H9 (cell line): ENCODE measurements around the gene ALB. TPM values are rescaled to one million over a fixed set of nuclear protein-coding genes. Genes with fewer than 3 reads are reported as not detected.
A peak's percentile ranks its signal among the peaks of the same experiment; 100 is the strongest.

ENCODE experiments used
- DNase-seq: peaks from one replicate; pipeline ENCODE4 v3.0.0-alpha.2; 2017
- H2AFZ ChIP-seq: one replicate; pipeline ENCODE4 v1.6.1; 2013; ENCODE audit warnings: mild to moderate bottlenecking, low read length, control low read depth, moderate library complexity
- H2AK5ac ChIP-seq: 2 replicates; pipeline ENCODE4 v1.6.1; 2013; ENCODE audit warnings: low read length, control low read depth, mixed read lengths; ENCODE audit not compliant: insufficient read length
- H2BK120ac ChIP-seq: one replicate; pipeline ENCODE4 v1.6.1; 2013; ENCODE audit warnings: low read depth, mild to moderate bottlenecking, low read length, control low read depth, inconsistent platforms; ENCODE audit not compliant: poor library complexity, severe bottlenecking
- H2BK12ac ChIP-seq: 2 replicates; pipeline ENCODE4 v1.6.1; 2013; ENCODE audit warnings: low read length, control low read depth, mixed read lengths, low read depth; ENCODE audit not compliant: insufficient read length
- H2BK15ac ChIP-seq: 2 replicates; pipeline ENCODE4 v1.6.1; 2013; ENCODE audit warnings: low read depth, low read length, control low read depth
- H2BK20ac ChIP-seq: one replicate; pipeline ENCODE4 v1.6.1; 2013; ENCODE audit warnings: low read depth, mild to moderate bottlenecking, low read length, control low read depth, inconsistent platforms; ENCODE audit not compliant: poor library complexity, severe bottlenecking
- H2BK5ac ChIP-seq: 2 replicates; pipeline ENCODE4 v1.6.1; 2013; ENCODE audit warnings: low read length, control low read depth, mixed read lengths; ENCODE audit not compliant: insufficient read length
- H3K14ac ChIP-seq: 2 replicates; pipeline ENCODE4 v1.6.1; 2013; ENCODE audit warnings: low read length, control low read depth; ENCODE audit not compliant: insufficient read depth
- H3K18ac ChIP-seq: 2 replicates; pipeline ENCODE4 v1.6.1; 2013; ENCODE audit warnings: low read depth, mild to moderate bottlenecking, mixed read lengths, low read length, control low read depth; ENCODE audit not compliant: insufficient read length
- H3K23ac ChIP-seq: 2 replicates; pipeline ENCODE4 v1.6.1; 2013; ENCODE audit warnings: low read length, control low read depth, mixed read lengths, low read depth; ENCODE audit not compliant: insufficient read length
- H3K23me2 ChIP-seq: 2 replicates; pipeline ENCODE4 v1.6.1; 2013; ENCODE audit warnings: low read depth, mild to moderate bottlenecking, mixed read lengths, low read length, control low read depth; ENCODE audit not compliant: insufficient read length, poor library complexity, severe bottlenecking
- H3K27ac ChIP-seq: 2 replicates; pipeline ENCODE4 v1.5.1; 2013; ENCODE audit warnings: low read length, control low read depth, mixed read lengths, low read depth; ENCODE audit not compliant: insufficient read length
- H3K27me3 ChIP-seq: 2 replicates; pipeline ENCODE4 v1.6.1; 2013; ENCODE audit warnings: low read length, control low read depth, inconsistent platforms; ENCODE audit not compliant: insufficient read depth
- H3K4ac ChIP-seq: 2 replicates; pipeline ENCODE4 v1.6.1; 2013; ENCODE audit warnings: low read depth, mild to moderate bottlenecking, control low read depth, inconsistent platforms, low read length, moderate library complexity
- H3K4me1 ChIP-seq: 2 replicates; pipeline ENCODE4 v1.6.1; 2013; ENCODE audit warnings: low read length, control low read depth, inconsistent platforms; ENCODE audit not compliant: insufficient read depth
- H3K4me2 ChIP-seq: 2 replicates; pipeline ENCODE4 v1.6.1; 2013; ENCODE audit warnings: low read length, control low read depth, mixed read lengths; ENCODE audit not compliant: insufficient read length, insufficient read depth
- H3K56ac ChIP-seq: 2 replicates; pipeline ENCODE4 v1.6.1; 2013; ENCODE audit warnings: low read depth, mild to moderate bottlenecking, mixed read lengths, low read length, control low read depth; ENCODE audit not compliant: insufficient read length
- H3K79me1 ChIP-seq: 2 replicates; pipeline ENCODE4 v1.6.1; 2013; ENCODE audit warnings: low read depth, mild to moderate bottlenecking, moderate library complexity, low read length, control low read depth, inconsistent platforms; ENCODE audit not compliant: insufficient read depth, poor library complexity, severe bottlenecking
- H3K79me2 ChIP-seq: 2 replicates; pipeline ENCODE4 v1.6.1; 2013; ENCODE audit warnings: low read length, control low read depth, inconsistent platforms; ENCODE audit not compliant: insufficient read depth
- H3K9ac ChIP-seq: 2 replicates; pipeline ENCODE4 v1.6.1; 2013; ENCODE audit warnings: low read length, control low read depth, mixed read lengths; ENCODE audit not compliant: insufficient read length; ENCODE audit errors: extremely low read depth
- H3K9me3 ChIP-seq: one replicate; pipeline ENCODE4 v1.6.1; 2013; ENCODE audit warnings: low read depth, low read length, inconsistent platforms; ENCODE audit not compliant: control insufficient read depth
- H3T11ph ChIP-seq: one replicate; pipeline ENCODE4 v1.6.1; 2013; ENCODE audit warnings: mild to moderate bottlenecking, low read length, control low read depth, inconsistent platforms
- H4K20me1 ChIP-seq: one replicate; pipeline ENCODE4 v1.6.1; 2013; ENCODE audit not compliant: control insufficient read depth, insufficient read length, insufficient read depth
- H4K5ac ChIP-seq: 2 replicates; pipeline ENCODE4 v1.6.1; 2013; ENCODE audit warnings: low read depth, mild to moderate bottlenecking, mixed read lengths, low read length, control low read depth; ENCODE audit not compliant: insufficient read length
- H4K8ac ChIP-seq: replicated peaks from 2 replicates; pipeline ENCODE4 v1.6.1; 2013; ENCODE audit warnings: low read length, control low read depth, mixed read lengths, low read depth; ENCODE audit not compliant: insufficient read length
- H4K91ac ChIP-seq: 2 replicates; pipeline ENCODE4 v1.6.1; 2013; ENCODE audit warnings: low read depth, mild to moderate bottlenecking, moderate library complexity, mixed read lengths, low read length, control low read depth; ENCODE audit not compliant: insufficient read length
- H3K27ac Mint-ChIP-seq, 3 experiments: 2 replicates in 2 of 3; 3 replicates in 1 of 3; pipeline ENCODE4 v1.8.0; 2020 to 2021; ENCODE audit warnings: mixed read lengths in 3 of 3, mild to moderate bottlenecking in 1 of 3, moderate library complexity in 1 of 3
- H3K27me3 Mint-ChIP-seq: 2 replicates; pipeline ENCODE4 v1.8.0; 2021; ENCODE audit warnings: low read depth, mild to moderate bottlenecking, moderate library complexity, mixed read lengths
- H3K36me3 Mint-ChIP-seq, 3 experiments: 2 replicates in 2 of 3; 3 replicates in 1 of 3; pipeline ENCODE4 v1.8.0; 2020 to 2021; ENCODE audit warnings: low read depth in 3 of 3, mixed read lengths in 3 of 3; ENCODE audit not compliant: insufficient read depth in 1 of 3
- H3K4me1 Mint-ChIP-seq, 2 experiments: 2 replicates each; pipeline ENCODE4 v1.8.0; 2020; ENCODE audit warnings: mixed read lengths in 2 of 2
- H3K4me3 Mint-ChIP-seq, 2 experiments: 2 replicates in 1 of 2; 3 replicates in 1 of 2; pipeline ENCODE4 v1.8.0; 2020 to 2021; ENCODE audit warnings: mild to moderate bottlenecking in 2 of 2, mixed read lengths in 2 of 2, moderate library complexity in 1 of 2
- H3K9me3 Mint-ChIP-seq, 2 experiments: 2 replicates in 1 of 2; 3 replicates in 1 of 2; pipeline ENCODE4 v1.8.0; 2020; ENCODE audit warnings: mild to moderate bottlenecking in 2 of 2, mixed read lengths in 2 of 2, moderate library complexity in 1 of 2
- WGBS: extraction: QIAGEN DNeasy Blood & Tissue Kit; methylation state at CpG from one replicate; pipeline ENCODE4 v1.1.7; 2013; ENCODE audit warnings: missing lambda C conversion rate, low lambda C conversion rate, mixed read lengths; ENCODE audit not compliant: insufficient read length; ENCODE audit errors: extremely low coverage; 5-methylcytosine and 5-hydroxymethylcytosine counted together
- total RNA-seq: library from RNA; stranded (reverse); gene quantifications from 2 replicates; pipeline ENCODE4 v1.2.1, GENCODE V29; 2021
- TF ChIP-seq, protein P1 (sequence below): fragments of 200-600 bp; sonication (generic); conservative IDR thresholded peaks from 3 replicates; pipeline ENCODE4 v1.8.0; 2021; ENCODE audit warnings: antibody characterized with exemption, mild to moderate bottlenecking

ALB gene
- total RNA-seq, 1 experiment from 2014 or later = not detected

GRCh38 chr4:73451981-73452747 lies 48.1 kb downstream of the ALB start:
- no peak overlapping the region for H3K56ac ChIP-seq
- H2BK20ac ChIP-seq = no peak overlapping the region
- H4K8ac ChIP-seq = no peak overlapping the region
- H3K27me3 ChIP-seq = no peaks in the 10 kb centered on the region
- no peak for DNase-seq
- H3K27ac ChIP-seq = peak overlapping the region; percentile 0
- no peak overlapping the region for H4K5ac ChIP-seq
- no peak overlapping the region for H2BK15ac ChIP-seq
- TF ChIP-seq, protein P1, sequence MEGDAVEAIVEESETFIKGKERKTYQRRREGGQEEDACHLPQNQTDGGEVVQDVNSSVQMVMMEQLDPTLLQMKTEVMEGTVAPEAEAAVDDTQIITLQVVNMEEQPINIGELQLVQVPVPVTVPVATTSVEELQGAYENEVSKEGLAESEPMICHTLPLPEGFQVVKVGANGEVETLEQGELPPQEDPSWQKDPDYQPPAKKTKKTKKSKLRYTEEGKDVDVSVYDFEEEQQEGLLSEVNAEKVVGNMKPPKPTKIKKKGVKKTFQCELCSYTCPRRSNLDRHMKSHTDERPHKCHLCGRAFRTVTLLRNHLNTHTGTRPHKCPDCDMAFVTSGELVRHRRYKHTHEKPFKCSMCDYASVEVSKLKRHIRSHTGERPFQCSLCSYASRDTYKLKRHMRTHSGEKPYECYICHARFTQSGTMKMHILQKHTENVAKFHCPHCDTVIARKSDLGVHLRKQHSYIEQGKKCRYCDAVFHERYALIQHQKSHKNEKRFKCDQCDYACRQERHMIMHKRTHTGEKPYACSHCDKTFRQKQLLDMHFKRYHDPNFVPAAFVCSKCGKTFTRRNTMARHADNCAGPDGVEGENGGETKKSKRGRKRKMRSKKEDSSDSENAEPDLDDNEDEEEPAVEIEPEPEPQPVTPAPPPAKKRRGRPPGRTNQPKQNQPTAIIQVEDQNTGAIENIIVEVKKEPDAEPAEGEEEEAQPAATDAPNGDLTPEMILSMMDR = no peak
- H3K79me1 ChIP-seq = no peaks in the 10 kb centered on the region
- H3T11ph ChIP-seq = no peak overlapping the region
- H3K9me3 ChIP-seq = no peaks in the 10 kb centered on the region
- peak overlapping the region in 1 of 2 experiments; percentile 61; a peak in 3 of 5 replicates for H3K4me3 Mint-ChIP-seq
- H4K20me1 ChIP-seq = no peaks in the 10 kb centered on the region
- H3K4me2 ChIP-seq = no peak overlapping the region
- H3K4me1 Mint-ChIP-seq = peaks cover 52 to 56% of the 10 kb centered on the region in 2 experiments
- no peaks in the 10 kb centered on the region for H3K79me2 ChIP-seq
- H2BK5ac ChIP-seq = no peak overlapping the region
- no peak overlapping the region for H2BK120ac ChIP-seq
- H3K4ac ChIP-seq = no peak overlapping the region
- H3K36me3 Mint-ChIP-seq = peaks cover 6 to 8% (median 7%) of the 10 kb centered on the region in 3 experiments; a peak in 5 of 7 replicates
- H4K91ac ChIP-seq = no peak overlapping the region
- H3K27me3 Mint-ChIP-seq = no peaks in the 10 kb centered on the region
- no peak overlapping the region for H3K23ac ChIP-seq
- H2AK5ac ChIP-seq = no peak overlapping the region
- H3K4me1 ChIP-seq = peaks cover 15% of the 10 kb centered on the region; the same call in 1 of the 2 replicates
- H2AFZ ChIP-seq = no peak overlapping the region
- H3K27ac Mint-ChIP-seq = peak overlapping the region; percentile 7 to 95 (median 92)
- H3K14ac ChIP-seq = no peak overlapping the region
- H3K9me3 Mint-ChIP-seq = no peaks in the 10 kb centered on the region; a peak in 1 of 5 replicates
- peaks cover 3% of the 10 kb centered on the region for H3K23me2 ChIP-seq
- no peak overlapping the region for H3K18ac ChIP-seq
- H2BK12ac ChIP-seq = no peak overlapping the region
- WGBS = no CpG with 5 or more reads among the region's 4 CpGs
- no peak overlapping the region for H3K9ac ChIP-seq
